ENCODE results near the gene MVK.
A peak's percentile ranks its signal among the peaks of the same experiment; 100 is the strongest.

Gene MVK

GRCh38 chr12:109573029-109573913 is at the start of gene MVK, which contains the start of gene MMAB:
Gene MVK, plus strand, starts transcription at chr12:109573794. Its CDS starts 1,029 bp downstream, at chr12:109574823.
Gene MMAB, minus strand, starts transcription at chr12:109573504. Its CDS starts 24 bp downstream, at chr12:109573480.
- peak; percentile 93 to 98 (median 96) for DNase-seq (ENCODE audit: low read depth in 3 of 3)

DNA sequence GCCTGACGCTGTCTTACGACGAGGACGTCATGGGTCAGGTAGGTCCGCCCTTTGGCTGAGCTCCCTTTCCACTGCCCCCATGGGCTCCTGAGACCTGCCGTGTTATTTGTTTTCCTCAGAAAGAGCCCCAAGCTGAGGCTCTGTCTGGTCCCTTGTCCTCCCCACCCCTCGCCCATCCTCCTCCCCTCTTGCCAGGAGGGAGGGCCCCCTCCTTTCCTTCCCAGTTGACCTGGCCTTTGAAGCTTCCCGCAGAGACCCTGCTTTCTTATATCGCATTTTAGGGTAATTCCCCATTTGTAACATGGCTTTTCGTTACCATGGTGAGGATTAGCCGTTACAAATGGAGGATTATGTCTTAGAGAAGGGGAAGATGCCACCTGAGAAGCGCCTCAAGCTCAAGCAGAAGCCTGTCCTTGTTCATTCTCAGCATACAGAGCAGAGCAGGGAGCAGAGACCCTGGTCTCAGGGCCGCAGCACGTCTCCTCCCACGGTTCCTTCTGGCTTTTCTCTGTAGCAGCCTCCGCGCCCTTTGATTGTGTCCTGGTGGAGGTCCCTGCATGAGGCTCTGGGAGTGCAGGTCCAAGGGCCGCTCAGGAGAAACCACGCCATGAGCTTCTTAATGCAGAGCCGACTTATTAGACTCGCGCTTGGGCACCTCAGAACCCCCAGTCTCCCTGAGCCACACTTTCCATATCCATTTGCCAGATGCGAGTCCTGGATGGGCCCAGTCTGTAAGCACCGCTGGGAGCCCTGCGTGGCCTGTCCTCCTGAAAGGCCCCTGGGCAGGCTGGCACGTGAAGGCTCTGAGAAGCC is 48.9 kb upstream of the MVK start:
- DNase-seq (ENCODE audit: low read depth in 3 of 3) = no peak

DNA sequence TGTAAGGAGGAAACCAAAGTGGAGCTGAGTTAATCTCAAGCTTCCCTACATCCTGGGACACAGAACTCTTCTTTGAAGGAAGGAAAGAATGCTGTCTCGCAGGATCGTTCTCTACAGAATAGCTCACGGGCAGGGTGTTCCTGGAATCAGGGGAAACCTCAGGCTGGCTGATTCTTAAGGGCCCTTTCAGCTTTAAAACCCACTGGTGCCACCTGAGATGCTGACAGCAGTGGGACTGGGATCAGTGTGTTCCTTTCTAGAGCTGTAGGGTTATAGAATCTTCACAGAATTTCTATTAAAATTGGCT is 48.4 kb upstream of the MVK start:
- DNase-seq (ENCODE audit: low read depth in 3 of 3) = no peak

GRCh38 chr12:109527489-109528123 is 46.0 kb upstream of the MVK start:
- no peak for DNase-seq (ENCODE audit: low read depth in 3 of 3)

- DNase-seq (ENCODE audit: low read depth in 3 of 3) = no peak
Observed at GRCh38 chr12:109529691-109530640, 43.6 kb upstream of the MVK start.

GRCh38 chr12:109531411-109531810 is 42.2 kb upstream of the MVK start:
- no peak for DNase-seq (ENCODE audit: low read depth in 3 of 3)

- no peak for DNase-seq (ENCODE audit: low read depth in 3 of 3)
Observed at GRCh38 chr12:109532721-109533486, 40.7 kb upstream of the MVK start.

GRCh38 chr12:109533487-109533740 is 40.2 kb upstream of the MVK start:
- DNase-seq (ENCODE audit: low read depth in 3 of 3) = no peak

GRCh38 chr12:109534456-109534855 is 39.1 kb upstream of the MVK start:
- DNase-seq (ENCODE audit: low read depth in 3 of 3) = no peak

GRCh38 chr12:109535231-109535862 is 38.2 kb upstream of the MVK start:
- no peak for DNase-seq (ENCODE audit: low read depth in 3 of 3)

DNA sequence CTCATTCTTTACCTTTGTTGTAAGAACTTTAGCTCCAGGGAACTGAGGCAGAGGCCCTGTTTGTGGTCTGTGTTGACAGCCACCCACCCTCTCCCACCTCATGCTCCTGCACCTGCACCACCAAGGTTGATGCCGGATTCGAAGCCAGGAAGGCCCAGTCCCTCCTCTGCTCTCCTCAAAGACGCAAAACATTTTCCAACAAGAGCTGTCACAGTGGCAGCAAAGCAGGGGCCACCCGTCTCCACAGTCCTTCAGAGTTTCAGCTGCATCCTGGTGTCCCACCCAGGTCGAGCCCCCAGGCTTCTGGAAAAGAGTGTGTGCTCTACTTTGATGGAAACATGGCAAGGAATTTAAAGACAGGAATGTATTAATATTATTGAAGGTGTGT is 37.7 kb upstream of the MVK start:
- no peak for DNase-seq (ENCODE audit: low read depth in 3 of 3)

GRCh38 chr12:109537136-109537535 is 36.5 kb upstream of the MVK start:
- no peak for DNase-seq (ENCODE audit: low read depth in 3 of 3)

- no peak for DNase-seq (ENCODE audit: low read depth in 3 of 3)
Observed at GRCh38 chr12:109538191-109538863, 35.3 kb upstream of the MVK start.

- no peak for DNase-seq (ENCODE audit: low read depth in 3 of 3)
Observed at GRCh38 chr12:109539508-109539907, 34.1 kb upstream of the MVK start.

GRCh38 chr12:109540526-109541412 is 32.8 kb upstream of the MVK start:
- DNase-seq (ENCODE audit: low read depth in 3 of 3) = no peak

- DNase-seq (ENCODE audit: low read depth in 3 of 3) = no peak
Observed at GRCh38 chr12:109541413-109541726, 32.2 kb upstream of the MVK start.

GRCh38 chr12:109542014-109542413 is 31.6 kb upstream of the MVK start:
- no peak for DNase-seq (ENCODE audit: low read depth in 3 of 3)

DNA sequence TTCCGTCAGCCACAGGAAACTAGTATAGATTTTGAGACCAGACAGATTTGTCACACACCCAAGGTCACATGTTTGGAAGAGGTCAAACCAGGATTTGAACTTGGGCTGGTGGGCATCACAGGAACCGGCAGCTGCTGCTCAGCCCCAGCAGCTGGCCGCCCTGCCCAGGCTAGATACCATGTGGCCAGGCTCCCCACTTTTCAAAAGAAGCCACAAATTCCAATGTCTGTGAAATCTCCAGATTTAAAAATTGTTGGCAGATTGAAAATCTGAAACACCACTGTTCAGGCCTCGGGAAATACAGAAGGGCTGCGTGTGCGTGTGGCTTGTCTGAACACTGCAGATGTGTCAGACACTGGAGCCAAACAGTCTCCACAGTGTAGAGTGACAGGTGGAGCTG is 30.7 kb upstream of the MVK start:
- DNase-seq (ENCODE audit: low read depth in 3 of 3) = no peak

DNA sequence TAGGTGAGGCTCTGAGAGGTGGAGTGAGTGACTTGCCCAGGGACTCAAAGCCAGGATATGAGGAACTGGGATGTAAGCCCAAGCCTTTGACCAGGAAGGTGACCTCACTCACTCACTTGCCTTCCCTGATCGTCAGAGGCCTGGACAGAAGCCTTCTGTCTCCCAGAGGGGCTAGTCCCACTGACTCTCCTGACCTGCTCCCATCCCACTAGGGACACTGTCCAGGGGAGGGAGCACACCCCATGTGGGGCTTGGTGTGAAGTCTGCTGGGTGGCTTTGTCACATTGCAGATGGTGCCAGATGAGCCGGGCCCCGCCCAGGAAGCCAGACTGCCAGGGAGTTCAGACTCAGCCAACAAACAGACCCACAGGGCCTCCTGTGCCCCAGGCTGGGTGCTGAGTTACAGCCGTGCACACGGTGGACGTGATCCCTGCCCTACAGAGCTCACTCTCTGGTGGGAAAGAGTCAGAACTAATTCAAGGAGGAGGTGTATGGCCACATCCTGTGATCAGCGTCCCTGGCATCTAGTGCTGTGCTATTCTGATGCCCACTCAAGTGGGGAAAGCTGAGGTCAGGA is 28.6 kb upstream of the MVK start:
- no peak for DNase-seq (ENCODE audit: low read depth in 3 of 3)
